Activated naive CD8-positive, alpha-beta T cell treated with anti-CD3 and anti-CD28 coated beads for 36 hours (primary cell): ENCODE data around the gene KAZN. TPM values are rescaled to one million over a fixed set of nuclear protein-coding genes. Genes with fewer than 3 reads are reported as not detected.
A peak's percentile ranks its signal among the peaks of the same experiment; 100 is the strongest.

Experiments used
- DNase-seq: peaks from one replicate; pipeline ENCODE4 v3.0.0; 2021
- H3K27ac Mint-ChIP-seq: one replicate; pipeline ENCODE4 v1.8.0; 2022; ENCODE audit warnings: mild to moderate bottlenecking, moderate library complexity, mixed read lengths
- H3K27me3 Mint-ChIP-seq: one replicate; pipeline ENCODE4 v1.8.0; 2022; ENCODE audit warnings: mild to moderate bottlenecking, mixed read lengths
- H3K36me3 Mint-ChIP-seq: one replicate; pipeline ENCODE4 v1.8.0; 2021; ENCODE audit warnings: mild to moderate bottlenecking, mixed read lengths
- H3K4me1 Mint-ChIP-seq: one replicate; pipeline ENCODE4 v1.8.0; 2021; ENCODE audit warnings: mixed read lengths
- H3K4me3 Mint-ChIP-seq: one replicate; pipeline ENCODE4 v1.8.0; 2022; ENCODE audit warnings: mild to moderate bottlenecking, moderate library complexity, mixed read lengths
- H3K9me3 Mint-ChIP-seq: one replicate; pipeline ENCODE4 v1.8.0; 2022; ENCODE audit warnings: mixed read lengths
- total RNA-seq, 2 experiments: library from RNA; stranded (reverse); gene quantifications; one replicate each; pipeline ENCODE4 v1.2.3, GENCODE V29; 2021

The KAZN gene
- total RNA-seq, result 1 to 10 TPM in 1 of 2 experiments, under 1 TPM in 1; 0.74 to 1.5 TPM

- Mint-ChIP-seq H3K36me3 (no peaks in the 10 kb centered on the region), H3K9me3 (no peaks in the 10 kb centered on the region), H3K4me1 (peaks cover 11% of the 10 kb centered on the region), H3K4me3 (peak within 1 kb of the TSS; percentile 43), H3K27me3 (peaks cover 75% of the 10 kb centered on the region), H3K27ac (no peak within 1 kb of the TSS)
- no peak for DNase-seq
Measured at GRCh38 chr1:14598498-14599182, at the start of gene KAZN. Gene KAZN, plus strand, starts transcription at chr1:14598685.

- Mint-ChIP-seq H3K9me3 (no peaks in the 10 kb centered on the region), H3K27ac (no peak overlapping the region), H3K36me3 (no peaks in the 10 kb centered on the region), H3K4me3 (no peak overlapping the region), H3K27me3 (peaks cover 21% of the 10 kb centered on the region), H3K4me1 (no peaks in the 10 kb centered on the region)
- no peak for DNase-seq
Measured at GRCh38 chr1:14549897-14550620, 48.4 kb upstream of the KAZN start.

DNA sequence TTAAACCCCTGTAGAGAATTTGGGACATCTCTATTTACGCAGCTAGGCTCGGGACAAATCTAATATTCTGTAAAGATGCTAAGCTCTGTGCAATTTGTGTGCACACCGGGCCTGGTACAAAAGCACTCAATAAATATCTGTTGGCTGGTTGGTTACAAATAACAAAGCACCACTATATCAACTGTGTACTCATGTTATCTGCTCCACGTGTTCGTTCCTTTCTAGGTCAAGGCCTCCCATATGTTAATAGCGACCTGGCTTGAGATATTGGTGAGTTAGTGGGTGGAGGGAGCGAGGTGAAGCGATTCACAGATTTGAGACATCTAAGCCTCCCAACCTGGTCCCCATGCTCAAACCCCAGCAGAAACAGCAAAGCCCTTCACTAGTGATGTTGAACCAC, 47.1 kb upstream of the KAZN start:
- Mint-ChIP-seq H3K36me3 (no peaks in the 10 kb centered on the region), H3K9me3 (no peaks in the 10 kb centered on the region), H3K4me3 (no peak overlapping the region), H3K27me3 (peaks cover 15% of the 10 kb centered on the region), H3K4me1 (no peaks in the 10 kb centered on the region), H3K27ac (no peak overlapping the region)
- DNase-seq, result no peak

- no peaks in the 10 kb centered on the region for H3K4me1 Mint-ChIP-seq
- no peaks in the 10 kb centered on the region for H3K36me3 Mint-ChIP-seq
- H3K27me3 Mint-ChIP-seq, result peaks cover 19% of the 10 kb centered on the region
- no peak overlapping the region for H3K4me3 Mint-ChIP-seq
- DNase-seq, result no peak
- no peak overlapping the region for H3K27ac Mint-ChIP-seq
- H3K9me3 Mint-ChIP-seq, result no peaks in the 10 kb centered on the region
Measured at GRCh38 chr1:14552246-14552965, 46.1 kb upstream of the KAZN start.

GRCh38 chr1:14553711-14554110, 44.8 kb upstream of the KAZN start:
- no peak for DNase-seq
- Mint-ChIP-seq H3K9me3 (no peaks in the 10 kb centered on the region), H3K27ac (no peak overlapping the region), H3K4me1 (no peaks in the 10 kb centered on the region), H3K27me3 (peaks cover 15% of the 10 kb centered on the region), H3K4me3 (no peak overlapping the region), H3K36me3 (no peaks in the 10 kb centered on the region)

DNA sequence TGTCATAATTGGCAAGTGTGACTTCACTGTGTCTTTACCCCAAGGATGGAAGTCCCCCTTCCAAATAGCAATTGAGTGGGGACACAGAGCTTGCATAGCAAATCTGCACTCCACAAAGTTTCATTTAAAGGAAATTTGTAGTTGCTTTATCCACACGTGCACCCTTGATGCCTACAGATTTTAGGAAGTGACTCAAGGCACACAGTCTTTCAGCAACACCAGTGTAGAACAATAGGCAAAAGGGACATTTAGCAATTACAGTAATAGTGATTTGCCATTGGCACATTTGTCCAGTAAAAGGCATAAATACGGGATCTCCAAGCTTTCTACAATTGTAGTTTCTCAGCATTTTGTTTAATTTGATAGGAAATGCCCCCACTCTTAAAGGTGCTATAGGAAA, 43.4 kb upstream of the KAZN start:
- peaks cover 9% of the 10 kb centered on the region for H3K27me3 Mint-ChIP-seq
- DNase-seq, result no peak
- no peaks in the 10 kb centered on the region for H3K4me1 Mint-ChIP-seq
- no peak overlapping the region for H3K4me3 Mint-ChIP-seq
- no peak overlapping the region for H3K27ac Mint-ChIP-seq
- no peaks in the 10 kb centered on the region for H3K9me3 Mint-ChIP-seq
- no peaks in the 10 kb centered on the region for H3K36me3 Mint-ChIP-seq

GRCh38 chr1:14561014-14561693, 37.3 kb upstream of the KAZN start:
- Mint-ChIP-seq H3K4me1 (no peaks in the 10 kb centered on the region), H3K36me3 (no peaks in the 10 kb centered on the region), H3K27me3 (peaks cover 4% of the 10 kb centered on the region), H3K27ac (no peak overlapping the region), H3K4me3 (no peak overlapping the region), H3K9me3 (no peaks in the 10 kb centered on the region)
- no peak for DNase-seq

GRCh38 chr1:14565090-14565489, 33.4 kb upstream of the KAZN start:
- H3K36me3 Mint-ChIP-seq, result no peaks in the 10 kb centered on the region
- no peak for DNase-seq
- no peaks in the 10 kb centered on the region for H3K4me1 Mint-ChIP-seq

DNA sequence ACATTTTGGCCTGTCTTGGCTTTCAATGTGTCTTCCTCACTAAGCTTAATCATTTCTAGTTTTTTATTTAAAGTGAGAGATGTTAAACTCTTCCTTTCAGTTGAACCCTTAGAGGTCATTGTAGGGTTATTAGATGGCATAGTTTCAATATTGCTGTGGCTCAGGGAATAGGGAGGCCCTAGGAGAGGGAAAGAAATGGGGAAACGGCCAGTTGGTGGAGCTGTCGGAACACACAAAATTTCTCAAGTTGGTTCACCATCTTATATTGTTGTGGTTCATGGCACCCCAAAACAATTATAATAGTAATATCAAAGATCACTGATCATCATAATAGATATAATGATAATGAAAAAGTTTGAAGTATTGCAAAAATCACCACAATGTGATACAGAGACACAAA, 31.4 kb upstream of the KAZN start:
- peaks cover 7% of the 10 kb centered on the region for H3K9me3 Mint-ChIP-seq
- no peak overlapping the region for H3K4me3 Mint-ChIP-seq
- DNase-seq, result no peak
- no peak overlapping the region for H3K27ac Mint-ChIP-seq
- H3K36me3 Mint-ChIP-seq, result no peaks in the 10 kb centered on the region
- no peaks in the 10 kb centered on the region for H3K4me1 Mint-ChIP-seq
- peaks cover 26% of the 10 kb centered on the region for H3K27me3 Mint-ChIP-seq

More at GRCh38 chr1:14565090-14565489, 33.4 kb upstream of the KAZN start:
- H3K4me3 Mint-ChIP-seq, result no peak overlapping the region
- peaks cover 7% of the 10 kb centered on the region for H3K9me3 Mint-ChIP-seq
- peaks cover 6% of the 10 kb centered on the region for H3K27me3 Mint-ChIP-seq
- H3K27ac Mint-ChIP-seq, result no peak overlapping the region

- Mint-ChIP-seq H3K27ac (no peak overlapping the region), H3K27me3 (peaks cover 28% of the 10 kb centered on the region), H3K36me3 (no peaks in the 10 kb centered on the region), H3K4me1 (no peaks in the 10 kb centered on the region), H3K9me3 (peaks cover 7% of the 10 kb centered on the region), H3K4me3 (no peak overlapping the region)
- DNase-seq, result no peak
Measured at GRCh38 chr1:14567903-14568302, 30.6 kb upstream of the KAZN start.

GRCh38 chr1:14568716-14569355, 29.6 kb upstream of the KAZN start:
- H3K27ac Mint-ChIP-seq, result no peak overlapping the region
- H3K36me3 Mint-ChIP-seq, result no peaks in the 10 kb centered on the region
- no peak for DNase-seq
- H3K9me3 Mint-ChIP-seq, result peaks cover 7% of the 10 kb centered on the region
- no peak overlapping the region for H3K4me3 Mint-ChIP-seq
- peaks cover 33% of the 10 kb centered on the region for H3K27me3 Mint-ChIP-seq
- no peaks in the 10 kb centered on the region for H3K4me1 Mint-ChIP-seq

DNA sequence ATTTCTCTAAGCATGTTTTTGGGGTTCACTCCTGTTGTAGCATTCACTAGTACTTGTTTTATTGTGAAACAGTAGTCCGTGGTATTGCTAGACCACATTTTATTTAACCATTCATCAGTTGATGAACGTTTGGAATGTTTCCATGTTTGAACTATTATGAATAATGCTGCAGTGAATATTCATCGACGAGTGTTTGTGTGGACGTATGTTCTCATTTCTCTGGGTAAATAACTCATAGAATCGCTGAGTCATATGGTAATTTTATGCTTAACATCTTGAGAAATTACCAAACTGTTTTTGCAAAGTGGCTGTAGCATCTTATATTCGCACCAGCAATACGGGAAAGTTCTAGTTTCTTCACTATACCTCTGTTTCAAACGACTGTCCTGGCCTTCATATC, 28.0 kb upstream of the KAZN start:
- H3K4me3 Mint-ChIP-seq, result no peak overlapping the region
- H3K27ac Mint-ChIP-seq, result no peak overlapping the region
- no peaks in the 10 kb centered on the region for H3K4me1 Mint-ChIP-seq
- H3K36me3 Mint-ChIP-seq, result no peaks in the 10 kb centered on the region
- no peak for DNase-seq
- H3K27me3 Mint-ChIP-seq, result peaks cover 33% of the 10 kb centered on the region
- H3K9me3 Mint-ChIP-seq, result peaks cover 11% of the 10 kb centered on the region

DNA sequence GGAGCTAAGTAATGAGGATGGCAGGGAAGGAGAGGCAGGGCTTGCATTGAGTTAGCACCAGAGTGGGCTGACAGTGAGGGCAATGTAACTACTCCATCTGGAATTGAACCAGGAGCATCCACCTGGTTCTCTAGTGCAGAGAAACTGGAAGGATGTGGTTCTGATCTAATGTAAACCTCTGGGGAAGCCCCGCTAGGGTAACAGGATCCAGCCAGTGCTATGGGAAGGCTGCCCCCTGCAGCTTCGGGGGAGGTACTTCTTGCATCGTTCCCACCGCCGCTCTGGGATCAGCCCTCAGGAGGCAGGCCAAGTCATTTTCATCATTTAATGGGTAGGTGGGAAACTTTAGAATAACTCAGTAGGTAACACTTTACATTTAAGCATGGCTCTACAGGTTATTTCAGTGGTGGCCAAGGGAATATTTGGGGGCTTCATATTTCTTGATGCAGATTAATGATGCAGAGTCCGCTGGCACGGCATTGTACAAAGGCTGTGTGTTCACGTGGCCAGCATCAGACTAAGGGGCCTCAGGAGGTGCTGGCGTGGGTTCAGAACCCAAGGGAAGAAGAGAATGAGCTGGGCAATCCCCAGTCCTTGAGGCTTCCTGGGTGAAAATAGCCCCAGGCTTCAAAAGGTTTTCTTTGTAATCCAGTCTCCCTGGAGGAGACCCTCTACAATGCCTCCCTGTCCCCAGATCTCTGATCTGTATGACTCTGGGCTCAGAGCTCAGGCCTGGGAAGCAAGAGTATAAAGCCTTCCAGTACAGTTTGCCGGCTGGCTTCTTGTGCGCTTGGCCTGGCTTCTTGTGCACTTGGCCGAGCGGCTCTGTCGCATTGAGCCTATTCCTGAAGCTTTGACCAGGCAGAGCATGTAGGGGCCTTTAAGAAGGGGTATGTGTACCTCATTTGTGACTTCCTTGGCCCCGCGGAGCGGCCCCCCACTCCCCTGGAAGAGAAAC, 26.4 kb upstream of the KAZN start:
- no peak for DNase-seq
- Mint-ChIP-seq H3K9me3 (peaks cover 11% of the 10 kb centered on the region), H3K4me1 (no peaks in the 10 kb centered on the region), H3K27ac (no peak overlapping the region), H3K27me3 (peaks cover 33% of the 10 kb centered on the region), H3K36me3 (no peaks in the 10 kb centered on the region), H3K4me3 (no peak overlapping the region)

- Mint-ChIP-seq H3K27ac (no peak overlapping the region), H3K4me1 (no peaks in the 10 kb centered on the region), H3K27me3 (peaks cover 30% of the 10 kb centered on the region), H3K9me3 (peaks cover 9% of the 10 kb centered on the region), H3K4me3 (no peak overlapping the region), H3K36me3 (no peaks in the 10 kb centered on the region)
- DNase-seq, result no peak
Measured at GRCh38 chr1:14572861-14573260, 25.6 kb upstream of the KAZN start.
